Pulmonary artery endothelial cell (primary cell): ENCODE data around the gene TMEM131. TPM values are rescaled to one million over a fixed set of nuclear protein-coding genes. Genes with fewer than 3 reads are reported as not detected.
"Not testable (repeated sequence)": the region's sequence is repeated elsewhere in the genome, so short reads cannot be mapped to it uniquely, and the experiment has no call there.

Source experiments
- DNase-seq: peaks from one replicate; pipeline ENCODE4 v3.0.0-alpha.2; 2011; ENCODE audit warnings: low read depth, low spot score
- total RNA-seq: library from RNA; depleted of rRNA; stranded (reverse); fragments of >200 nt; gene quantifications from 2 replicates; pipeline ENCODE4 v1.2.3, GENCODE V29; 2014

Gene TMEM131
- total RNA-seq, 1 donor from 2014 or later: 9.9 TPM

- DNase-seq: no peak
These were observed 37.6 kb downstream of the TMEM131 start for GRCh38 chr2:97958184-97958583.

- DNase-seq: no peak
These were observed 38.1 kb downstream of the TMEM131 start for GRCh38 chr2:97957432-97958183.

GRCh38 chr2:97956753-97957152, 39.0 kb downstream of the TMEM131 start:
- not testable (repeated sequence) for DNase-seq

- no peak for DNase-seq
These were observed 41.9 kb downstream of the TMEM131 start for GRCh38 chr2:97953853-97954252.

- no peak for DNase-seq
These were observed 43.4 kb downstream of the TMEM131 start for GRCh38 chr2:97952357-97952756.

- no peak for DNase-seq
These were observed 44.5 kb downstream of the TMEM131 start for GRCh38 chr2:97951155-97951680.

GRCh38 chr2:97950329-97951154, 45.2 kb downstream of the TMEM131 start:
- no peak for DNase-seq

GRCh38 chr2:97948926-97949325, 46.8 kb downstream of the TMEM131 start:
- DNase-seq: no peak

- DNase-seq: no peak
These were observed 50.0 kb downstream of the TMEM131 start for GRCh38 chr2:97945791-97946190.

GRCh38 chr2:97936881-97937280, 58.9 kb downstream of the TMEM131 start:
- DNase-seq: no peak

- DNase-seq: no peak
These were observed 59.5 kb downstream of the TMEM131 start for GRCh38 chr2:97936199-97936598.

- DNase-seq: no peak
These were observed 60.0 kb downstream of the TMEM131 start for GRCh38 chr2:97935719-97936161.

GRCh38 chr2:97932975-97933662, 62.6 kb downstream of the TMEM131 start:
- DNase-seq: no peak

GRCh38 chr2:97931858-97932225, 63.9 kb downstream of the TMEM131 start:
- no peak for DNase-seq

- DNase-seq: no peak
These were observed 64.5 kb downstream of the TMEM131 start for GRCh38 chr2:97931118-97931857.

GRCh38 chr2:97928591-97928990, 67.2 kb downstream of the TMEM131 start:
- DNase-seq: no peak

GRCh38 chr2:97926946-97927345, 68.8 kb downstream of the TMEM131 start:
- DNase-seq: no peak

GRCh38 chr2:97924194-97924593, 71.6 kb downstream of the TMEM131 start:
- DNase-seq: no peak

GRCh38 chr2:97919858-97920257, 75.9 kb downstream of the TMEM131 start:
- no peak for DNase-seq

- DNase-seq: no peak
These were observed 76.9 kb downstream of the TMEM131 start for GRCh38 chr2:97918818-97919217.

- DNase-seq: not testable (repeated sequence)
These were observed 78.1 kb downstream of the TMEM131 start for GRCh38 chr2:97917668-97918067.
